AG09319 (cell line): ENCODE data around the gene MAP2K5.
"Not testable (repeated sequence)": the region's sequence is repeated elsewhere in the genome, so short reads cannot be mapped to it uniquely, and the experiment has no call there.

ENCODE experiments used
- DNase-seq: peaks from one replicate; pipeline ENCODE4 v3.0.0-alpha.2; 2010; ENCODE audit warnings: low read depth; ENCODE audit errors: extremely low read depth
- CTCF ChIP-seq: IDR thresholded peaks from 2 replicates; pipeline ENCODE4 v1.5.1; 2011; ENCODE audit warnings: low read depth, mild to moderate bottlenecking, inconsistent platforms, low read length, moderate library complexity

MAP2K5 gene

GRCh38 chr15:67660874-67661606, 118.5 kb downstream of the MAP2K5 start:
- DNase-seq: no peak
- TF ChIP-seq CTCF: no peak

GRCh38 chr15:67670647-67671305, 128.3 kb downstream of the MAP2K5 start:
- DNase-seq: no peak
- no peak for TF ChIP-seq CTCF

DNA sequence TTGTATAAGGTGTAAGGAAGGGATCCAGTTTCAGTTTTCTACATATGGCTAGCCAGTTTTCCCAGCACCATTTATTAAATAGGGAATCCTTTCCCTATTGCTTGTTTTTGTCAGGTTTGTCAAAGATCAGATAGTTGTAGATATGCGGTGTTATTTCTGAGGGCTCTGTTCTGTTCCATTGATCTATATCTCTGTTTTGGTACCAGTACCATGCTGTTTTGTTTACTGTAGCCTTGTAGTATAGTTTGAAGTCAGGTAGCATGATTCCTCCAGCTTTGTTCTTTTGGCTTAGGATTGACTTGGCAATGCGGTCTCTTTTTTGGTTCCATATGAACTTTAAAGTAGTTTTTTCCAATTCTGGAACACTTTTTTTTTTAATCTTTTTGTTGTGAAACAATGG, 130.3 kb downstream of the MAP2K5 start:
- not testable (repeated sequence) for DNase-seq

DNA sequence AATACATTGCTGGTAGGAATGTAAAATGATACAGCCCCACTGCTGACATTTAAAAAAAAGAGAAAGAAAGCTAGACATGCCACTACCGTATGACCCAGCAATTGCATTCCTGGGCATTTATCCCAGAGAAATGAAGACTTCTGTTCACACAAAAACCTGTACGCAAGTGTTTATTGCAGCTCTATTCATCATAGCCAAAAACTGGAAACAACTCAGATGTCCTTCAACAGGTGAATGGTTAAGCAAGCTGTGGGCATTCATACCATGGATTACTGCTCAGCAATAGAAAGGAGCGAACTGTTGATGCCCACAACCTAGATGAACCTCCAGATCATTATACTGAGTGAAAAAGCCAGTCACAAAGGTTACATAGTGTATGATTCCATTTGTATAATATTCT, 132.5 kb downstream of the MAP2K5 start:
- no peak for DNase-seq
- no peak for TF ChIP-seq CTCF

DNA sequence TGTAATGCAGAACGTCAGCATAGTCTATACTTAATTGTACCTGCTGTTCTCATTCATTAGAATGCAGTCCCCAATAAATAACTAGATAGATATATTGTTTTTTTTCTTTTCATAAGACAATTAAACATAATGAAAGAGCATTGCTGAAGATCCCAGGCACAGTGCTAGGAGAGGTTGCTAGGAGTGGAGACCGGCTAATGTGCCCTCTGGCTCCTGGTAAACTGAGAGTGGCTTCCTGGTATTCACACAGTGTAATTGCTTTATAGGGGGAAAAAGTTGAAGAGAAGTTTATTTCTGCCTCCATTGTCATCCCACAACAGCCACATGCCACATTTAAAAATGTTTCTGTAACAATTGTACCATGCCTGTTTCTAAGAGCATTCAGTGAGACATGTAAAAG, 135.6 kb downstream of the MAP2K5 start:
- DNase-seq: no peak
- no peak for TF ChIP-seq CTCF

DNA sequence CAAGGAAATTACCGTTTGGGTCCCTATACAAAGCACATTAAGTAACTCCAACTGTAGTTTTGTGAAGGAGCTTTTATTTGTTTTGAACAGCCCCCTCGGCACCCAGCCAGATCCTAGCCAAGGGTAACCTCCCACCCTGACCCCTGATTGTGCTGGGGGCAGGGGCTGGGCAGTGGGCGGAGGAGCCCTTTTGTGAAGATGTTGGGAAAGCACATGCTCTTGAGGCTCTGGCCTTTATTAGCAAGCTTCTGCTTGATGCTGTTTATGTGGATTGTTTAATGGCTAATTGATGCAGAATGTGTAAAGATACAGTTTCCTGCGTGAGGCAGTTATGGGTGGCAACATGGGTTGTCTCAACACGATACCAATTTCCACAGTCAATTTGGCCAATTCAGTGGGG, 136.5 kb downstream of the MAP2K5 start:
- no peak for TF ChIP-seq CTCF
- no peak for DNase-seq

GRCh38 chr15:67680641-67681040, 138.1 kb downstream of the MAP2K5 start:
- DNase-seq: no peak
- no peak for TF ChIP-seq CTCF
